HUES6 (cell line): ENCODE data around the gene FSTL4.

ENCODE experiments used
- H3K27ac ChIP-seq: 2 replicates; pipeline ENCODE4 v1.7.0; 2013; ENCODE audit warnings: low read depth, mild to moderate bottlenecking, low read length, inconsistent platforms
- H3K27me3 ChIP-seq: 2 replicates; pipeline ENCODE4 v1.6.1; 2013; ENCODE audit warnings: low read length; ENCODE audit not compliant: control insufficient read depth, insufficient read depth
- H3K36me3 ChIP-seq: 2 replicates; pipeline ENCODE4 v1.6.1; 2013; ENCODE audit warnings: low read length; ENCODE audit not compliant: control insufficient read depth, insufficient read depth
- H3K4me1 ChIP-seq: 2 replicates; pipeline ENCODE4 v1.6.1; 2013; ENCODE audit warnings: low read length; ENCODE audit not compliant: control insufficient read depth, insufficient read depth
- H3K4me3 ChIP-seq: 2 replicates; pipeline ENCODE4 v1.5.1; 2013; ENCODE audit warnings: low read depth, low read length
- H3K9ac ChIP-seq: one replicate; pipeline ENCODE4 v1.6.1; 2013; ENCODE audit warnings: mild to moderate bottlenecking, low read length
- H3K9me3 ChIP-seq: 2 replicates; pipeline ENCODE4 v1.6.1; 2013; ENCODE audit warnings: low read depth, low read length; ENCODE audit not compliant: control insufficient read depth, insufficient read depth

FSTL4 gene

GRCh38 chr5:133610489-133611356 is 1.6 kb downstream of the FSTL4 start:
- H3K9ac ChIP-seq = no peak overlapping the region
- H3K9me3 ChIP-seq = no peaks in the 10 kb centered on the region
- peak overlapping the region; percentile 54 for H3K4me3 ChIP-seq
- no peaks in the 10 kb centered on the region for H3K36me3 ChIP-seq
- H3K27ac ChIP-seq = no peak overlapping the region
- H3K27me3 ChIP-seq = peaks cover 79% of the 10 kb centered on the region
- 0 out of 2 replicates have a peak, but pooled peaks cover 3% of the 10 kb centered on the region for H3K4me1 ChIP-seq

- Histone ChIP-seq H3K4me3 (no peak overlapping the region), H3K36me3 (no peaks in the 10 kb centered on the region), H3K27me3 (peaks cover 50% of the 10 kb centered on the region), H3K9ac (no peak overlapping the region), H3K9me3 (no peaks in the 10 kb centered on the region), H3K27ac (no peak overlapping the region), H3K4me1 (peaks cover 11% of the 10 kb centered on the region)
These were observed 4.9 kb downstream of the FSTL4 start for GRCh38 chr5:133607451-133607850.

DNA sequence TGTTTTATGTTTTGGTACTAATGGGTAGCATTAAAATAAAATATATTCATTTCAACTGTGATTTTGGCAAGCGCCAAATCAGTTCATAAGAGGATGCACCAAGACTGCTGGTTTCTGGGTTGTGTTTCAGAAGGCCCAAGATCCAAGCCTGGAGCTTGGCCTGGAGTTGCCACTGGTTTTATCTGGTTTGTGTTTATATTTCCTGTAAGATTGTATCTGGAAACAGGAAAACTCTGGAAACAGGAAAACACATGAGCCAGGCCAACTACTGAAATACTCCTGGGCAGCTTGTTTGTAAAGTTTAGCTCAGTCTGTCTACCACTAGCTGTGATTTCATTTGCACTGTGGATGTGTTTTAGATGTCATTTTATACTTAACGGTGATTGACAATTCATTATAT is 5.5 kb downstream of the FSTL4 start:
- no peak overlapping the region for H3K4me3 ChIP-seq
- H3K27me3 ChIP-seq = peaks cover 44% of the 10 kb centered on the region
- H3K9me3 ChIP-seq = no peaks in the 10 kb centered on the region
- no peak overlapping the region for H3K27ac ChIP-seq
- H3K4me1 ChIP-seq = peaks cover 16% of the 10 kb centered on the region
- no peak overlapping the region for H3K9ac ChIP-seq
- no peaks in the 10 kb centered on the region for H3K36me3 ChIP-seq

GRCh38 chr5:133605323-133605722 is 7.0 kb downstream of the FSTL4 start:
- Histone ChIP-seq H3K9me3 (no peaks in the 10 kb centered on the region), H3K36me3 (no peaks in the 10 kb centered on the region), H3K4me3 (no peak overlapping the region), H3K4me1 (peaks cover 13% of the 10 kb centered on the region), H3K27ac (no peak overlapping the region), H3K9ac (no peak overlapping the region), H3K27me3 (peaks cover 29% of the 10 kb centered on the region)

DNA sequence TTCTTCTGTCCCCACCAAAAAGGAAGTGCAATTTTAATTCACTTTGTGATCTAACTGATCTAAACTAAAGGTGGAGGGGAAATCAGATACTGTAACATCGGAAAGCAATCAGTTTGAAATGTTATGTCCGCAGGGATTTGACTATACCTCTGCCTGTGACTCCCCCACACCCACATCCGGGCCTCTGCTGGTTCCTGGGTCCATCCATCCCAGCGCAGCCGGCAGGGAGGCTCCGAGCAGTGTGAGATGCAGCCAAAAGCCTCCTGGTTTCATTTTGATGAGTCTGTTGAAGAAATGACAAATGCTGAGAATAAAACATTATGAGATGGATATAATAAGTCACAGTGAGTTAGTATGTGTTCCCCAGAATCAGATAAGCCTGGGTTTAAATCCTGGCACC is 8.6 kb downstream of the FSTL4 start:
- Histone ChIP-seq H3K4me3 (no peak overlapping the region), H3K27me3 (peaks cover 13% of the 10 kb centered on the region), H3K36me3 (no peaks in the 10 kb centered on the region), H3K9me3 (no peaks in the 10 kb centered on the region), H3K9ac (no peak overlapping the region), H3K27ac (no peak overlapping the region), H3K4me1 (peaks cover 13% of the 10 kb centered on the region)

DNA sequence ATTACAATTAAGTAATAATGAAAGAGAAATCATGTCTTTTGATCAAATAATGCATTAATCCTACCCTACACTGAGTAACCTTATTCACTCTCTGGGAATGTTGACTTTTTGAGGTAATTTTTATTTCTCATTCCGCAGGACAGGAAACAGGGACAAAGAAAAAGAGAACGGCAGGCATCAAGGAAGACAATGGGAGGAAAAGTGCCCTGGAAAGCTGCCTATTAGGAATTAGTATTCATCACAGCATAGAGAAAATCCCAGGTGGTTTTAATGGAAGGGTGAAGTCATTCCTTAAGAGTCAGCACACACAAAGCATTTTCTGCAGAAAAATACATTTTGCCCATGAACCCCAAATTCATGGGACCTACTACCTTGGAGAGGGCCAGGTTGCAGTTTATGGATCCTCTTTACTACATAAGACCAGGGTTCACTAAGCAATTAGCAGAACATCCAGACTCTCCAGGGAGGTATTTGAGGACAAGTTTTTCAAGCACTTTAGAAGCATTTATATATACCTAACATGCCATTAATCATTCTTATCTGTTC is 9.4 kb downstream of the FSTL4 start:
- Histone ChIP-seq H3K4me1 (peaks cover 13% of the 10 kb centered on the region), H3K27me3 (peaks cover 5% of the 10 kb centered on the region; the same call in 1 of the 2 replicates), H3K4me3 (no peak overlapping the region), H3K9ac (no peak overlapping the region), H3K9me3 (no peaks in the 10 kb centered on the region), H3K36me3 (no peaks in the 10 kb centered on the region), H3K27ac (no peak overlapping the region)

- H3K27me3 ChIP-seq = peaks cover 4% of the 10 kb centered on the region
- peaks cover 13% of the 10 kb centered on the region for H3K4me1 ChIP-seq
- H3K27ac ChIP-seq = no peak overlapping the region
- H3K4me3 ChIP-seq = no peak overlapping the region
- H3K36me3 ChIP-seq = no peaks in the 10 kb centered on the region
- H3K9ac ChIP-seq = no peak overlapping the region
- no peaks in the 10 kb centered on the region for H3K9me3 ChIP-seq
These were observed 12.7 kb downstream of the FSTL4 start for GRCh38 chr5:133599600-133599999.

DNA sequence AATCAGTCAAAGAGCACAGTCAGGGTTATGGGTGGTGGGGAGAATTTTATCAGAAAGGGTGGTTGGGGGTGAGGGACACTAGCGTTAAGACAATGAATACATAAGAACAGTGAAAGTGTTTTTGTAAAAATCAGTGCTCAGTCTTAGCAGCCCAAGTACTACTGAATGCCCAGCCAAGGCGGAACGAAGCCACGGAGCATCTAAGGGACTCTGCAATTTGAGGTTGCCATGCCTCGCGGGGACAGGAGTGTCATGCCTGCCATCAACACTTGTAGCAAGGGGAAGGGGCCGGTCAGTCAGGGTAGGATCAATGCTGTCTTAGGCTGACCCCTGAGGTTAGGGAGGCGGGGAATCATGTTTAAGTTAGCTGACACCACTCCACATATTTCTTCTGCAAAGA is 13.3 kb downstream of the FSTL4 start:
- no peaks in the 10 kb centered on the region for H3K9me3 ChIP-seq
- H3K36me3 ChIP-seq = no peaks in the 10 kb centered on the region
- H3K4me1 ChIP-seq = peaks cover 13% of the 10 kb centered on the region
- H3K27me3 ChIP-seq = peaks cover under 1% of the 10 kb centered on the region
- H3K27ac ChIP-seq = no peak overlapping the region
- H3K9ac ChIP-seq = no peak overlapping the region
- H3K4me3 ChIP-seq = no peak overlapping the region

GRCh38 chr5:133596049-133596448 is 16.3 kb downstream of the FSTL4 start:
- H3K9me3 ChIP-seq = no peaks in the 10 kb centered on the region
- no peaks in the 10 kb centered on the region for H3K4me1 ChIP-seq
- H3K27ac ChIP-seq = no peak overlapping the region
- H3K9ac ChIP-seq = no peak overlapping the region
- no peak overlapping the region for H3K4me3 ChIP-seq
- H3K36me3 ChIP-seq = no peaks in the 10 kb centered on the region
- H3K27me3 ChIP-seq = no peaks in the 10 kb centered on the region; the same call in none of the 2 replicates

DNA sequence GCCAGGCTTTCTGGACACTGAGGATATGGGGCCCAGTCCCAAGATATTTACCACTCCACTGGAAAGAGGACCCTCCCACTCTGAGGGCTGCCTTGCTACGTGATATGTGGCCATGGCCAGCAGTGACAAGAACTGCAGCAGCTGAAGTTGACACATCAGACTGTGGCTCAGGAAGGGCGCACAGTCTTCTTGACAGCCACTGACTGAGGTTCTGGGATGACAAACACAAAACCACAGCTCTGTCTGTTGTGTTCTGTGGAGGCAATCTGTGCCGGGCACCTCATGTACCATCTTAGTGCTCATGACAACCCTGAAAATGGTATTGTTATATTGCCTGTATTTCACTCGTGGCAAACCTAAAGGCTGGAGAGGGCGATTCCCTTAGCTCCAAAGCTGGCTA is 16.9 kb downstream of the FSTL4 start:
- Histone ChIP-seq H3K4me1 (no peaks in the 10 kb centered on the region), H3K36me3 (no peaks in the 10 kb centered on the region), H3K4me3 (no peak overlapping the region), H3K9me3 (no peaks in the 10 kb centered on the region), H3K27me3 (no peaks in the 10 kb centered on the region; the same call in none of the 2 replicates), H3K27ac (no peak overlapping the region), H3K9ac (no peak overlapping the region)

GRCh38 chr5:133589286-133589685 is 23.1 kb downstream of the FSTL4 start:
- H3K9me3 ChIP-seq = no peaks in the 10 kb centered on the region
- H3K4me1 ChIP-seq = no peaks in the 10 kb centered on the region
- H3K36me3 ChIP-seq = no peaks in the 10 kb centered on the region
- H3K27me3 ChIP-seq = no peaks in the 10 kb centered on the region; the same call in none of the 2 replicates
- H3K27ac ChIP-seq = no peak overlapping the region
- no peak overlapping the region for H3K9ac ChIP-seq
- H3K4me3 ChIP-seq = no peak overlapping the region
